ENCODE results near the gene VMAC.

The VMAC gene

DNA sequence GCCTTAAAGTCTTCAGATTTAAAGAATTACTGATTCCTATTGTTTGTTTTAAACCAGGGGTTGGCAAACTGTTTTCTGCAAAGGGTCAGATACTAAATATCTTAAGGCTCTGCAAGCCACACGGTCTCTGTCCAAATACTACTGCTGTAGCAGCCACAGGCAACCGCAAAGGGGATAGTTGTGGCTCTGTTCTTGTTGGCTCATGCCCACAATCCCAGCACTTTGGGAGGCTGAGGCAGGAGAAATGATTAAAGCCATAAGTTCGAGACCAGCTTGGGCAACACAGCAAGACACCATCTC, 50.9 kb downstream of the VMAC start:
- no peak for DNase-seq

DNA sequence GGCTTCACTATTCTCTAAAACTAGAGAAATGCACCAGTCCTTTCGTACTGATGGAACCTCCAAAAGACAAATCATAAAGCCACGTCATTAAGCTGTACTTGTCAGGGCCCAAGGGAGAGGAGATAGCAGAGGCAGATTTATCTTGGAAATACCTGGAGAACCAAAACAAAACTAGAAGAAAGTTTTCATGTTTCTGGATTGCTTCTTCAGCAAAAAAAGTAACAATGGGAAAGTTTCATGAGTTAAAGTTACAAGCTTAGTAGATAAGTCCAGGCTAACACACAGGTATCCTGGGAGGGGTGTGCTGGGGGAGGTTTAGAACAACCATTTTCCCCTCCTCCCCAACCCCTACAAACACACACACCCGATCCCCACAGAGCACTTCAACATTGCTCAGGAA, 51.7 kb downstream of the VMAC start:
- no peak for DNase-seq

DNA sequence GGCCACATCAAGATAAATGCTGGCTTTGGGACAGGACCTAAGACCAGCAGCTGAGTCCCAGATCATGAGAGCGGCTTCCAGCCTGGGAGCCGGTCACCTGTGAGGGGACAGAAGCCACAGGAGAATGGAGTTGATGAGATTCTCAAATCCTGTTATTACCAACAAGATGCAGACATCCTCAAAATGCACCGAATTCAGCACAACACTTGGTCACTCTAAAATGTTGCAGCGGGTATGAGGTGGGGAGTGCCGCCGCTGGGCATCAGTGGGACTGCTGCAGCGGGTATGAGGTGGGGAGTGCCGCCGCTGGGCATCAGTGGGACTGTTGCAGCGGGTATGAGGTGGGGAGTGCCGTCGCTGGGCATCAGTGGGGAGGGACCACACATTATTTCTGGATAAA, 52.1 kb downstream of the VMAC start:
- DNase-seq: no peak

DNA sequence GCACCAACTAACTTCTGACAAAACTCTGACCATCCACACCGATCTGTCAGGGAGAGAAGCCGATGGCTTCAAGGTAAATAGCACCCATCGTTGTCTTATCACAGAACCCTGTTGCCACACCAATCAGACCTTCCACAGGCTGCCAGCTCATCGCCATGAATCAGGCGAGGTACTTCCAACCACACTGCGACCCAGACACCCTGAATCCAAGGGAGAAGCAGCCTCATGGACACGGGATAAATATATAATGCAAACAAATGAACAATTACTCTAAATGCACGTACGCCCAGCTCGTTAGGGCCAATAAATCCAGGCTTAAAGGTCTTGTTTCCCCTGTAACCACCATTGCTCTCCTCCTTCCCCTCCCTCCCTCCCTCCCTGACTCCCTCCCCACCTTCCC, 52.5 kb downstream of the VMAC start:
- DNase-seq: no peak

DNA sequence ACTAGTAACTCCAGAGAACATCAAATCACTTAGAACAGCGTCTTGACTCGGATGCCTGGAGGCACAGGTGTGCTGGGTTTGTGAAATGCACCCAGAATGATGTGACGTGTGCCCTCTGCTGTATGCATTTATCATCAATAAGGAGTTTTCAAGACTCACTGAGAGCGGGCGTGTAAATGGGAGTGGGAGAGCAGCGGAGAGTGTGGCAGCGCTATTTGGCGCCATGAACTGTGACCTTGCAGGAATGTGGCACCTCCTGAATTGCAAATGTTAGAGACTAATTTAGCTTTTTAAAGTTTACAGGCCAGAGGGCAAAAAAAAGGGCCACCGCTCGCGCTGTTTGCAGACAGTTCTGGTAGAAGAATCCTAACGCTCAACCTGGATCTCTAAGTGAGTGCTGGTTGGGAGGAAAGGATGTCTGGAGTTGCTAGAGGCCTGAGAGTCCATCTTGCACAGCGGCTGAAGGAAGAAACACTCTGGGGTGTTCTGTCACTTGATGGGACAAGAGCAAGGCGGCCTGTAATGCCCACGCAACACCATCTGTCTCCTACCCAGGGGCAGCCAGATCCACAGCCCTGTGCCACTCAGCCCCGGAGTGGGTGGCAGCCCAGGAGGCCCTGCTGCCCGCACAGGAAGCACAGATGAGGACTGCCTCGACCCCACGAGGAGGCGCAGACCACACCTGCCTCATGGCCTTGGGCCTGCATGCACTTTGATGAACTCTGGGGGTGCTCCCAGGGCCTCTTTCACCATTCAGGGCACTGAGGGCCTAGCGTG, 53.6 kb downstream of the VMAC start:
- DNase-seq: no peak

DNA sequence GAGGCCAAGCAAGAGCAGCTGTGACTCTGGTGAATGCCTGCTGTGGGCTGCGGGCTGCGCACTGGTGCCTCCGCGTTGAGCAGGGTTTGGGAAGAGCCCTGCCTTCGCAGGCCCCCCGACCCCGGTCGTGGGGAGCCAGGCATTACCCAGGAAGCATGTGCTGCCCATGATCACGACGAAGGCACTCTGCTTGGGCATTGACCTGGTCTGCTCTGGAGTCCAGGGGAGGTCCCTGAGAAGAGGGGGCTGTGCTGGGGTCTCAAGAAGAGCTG, 54.1 kb downstream of the VMAC start:
- no peak for DNase-seq

DNA sequence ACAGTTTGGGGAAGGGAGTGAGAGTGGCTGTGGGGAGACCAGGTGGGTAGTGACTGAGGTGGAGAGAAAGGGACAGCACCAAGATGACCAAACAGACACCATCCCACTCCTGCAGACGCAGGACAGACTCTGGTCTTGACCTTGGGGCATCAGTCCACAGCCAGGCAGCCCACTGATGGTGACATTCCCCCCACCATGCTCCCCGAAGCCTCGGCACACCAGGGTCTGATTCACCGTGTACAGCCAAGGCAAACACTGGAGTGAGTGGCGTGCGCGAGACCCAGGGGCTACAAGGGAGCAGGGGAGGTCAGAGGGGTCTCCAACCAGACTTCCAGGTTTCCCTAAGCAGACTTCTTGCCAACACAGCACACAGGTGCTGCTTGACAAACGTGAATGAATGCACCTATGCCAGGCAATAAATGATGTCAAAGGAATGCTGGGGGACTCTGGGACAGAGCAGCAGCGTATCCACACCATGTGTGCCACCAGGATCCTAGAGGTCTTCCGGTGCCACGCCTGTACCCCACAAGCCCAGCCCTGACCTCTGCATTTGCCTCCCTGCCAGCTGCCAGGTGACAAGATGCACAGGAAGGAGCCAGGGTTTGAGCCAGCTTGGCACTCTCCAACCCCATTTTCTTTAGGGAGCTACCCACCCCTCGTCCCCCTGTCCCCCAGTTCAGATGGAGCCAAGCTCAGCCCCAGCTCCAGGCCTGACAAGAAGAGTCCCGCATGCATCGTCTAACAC, 54.8 kb downstream of the VMAC start:
- DNase-seq: no peak

All from activated CD4-positive, alpha-beta T cell treated with anti-CD3 and anti-CD28 coated beads, Interleukin-2, amount 50 U/mL, for 16 hours (primary cell).